WTC11 (cell line): ENCODE measurements around the gene TIGAR. TPM values are rescaled to one million over a fixed set of nuclear protein-coding genes. Genes with fewer than 3 reads are reported as not detected.

Experiments
- ATAC-seq: fragments of 200-7000 bp; cut with Tn5 transposase; 2 replicates; pipeline ENCODE4 v1.10.0; 2021; ENCODE audit warnings: mild to moderate bottlenecking, moderate library complexity
- CTCF ChIA-PET: fragments of 300-600 bp; sonication (Branson Sonifier 250); formaldehyde crosslinking; loops from one replicate; lab custom pipeline; 2021; ENCODE audit warnings: antibody characterized with exemption; lab: Charles Lee
- POLR2A ChIA-PET: fragments of 350-600 bp; sonication (Branson Sonifier 250); formaldehyde crosslinking; loops from one replicate; lab custom pipeline; 2021; ENCODE audit warnings: antibody characterized with exemption; lab: Charles Lee
- DNase-seq: peaks from one replicate; pipeline ENCODE4 v3.0.0; 2021; ENCODE audit warnings: low spot score
- H3K27ac Mint-ChIP-seq: 2 replicates; pipeline ENCODE4 v1.8.0; 2021; ENCODE audit warnings: mixed read lengths
- H3K27me3 Mint-ChIP-seq: 2 replicates; pipeline ENCODE4 v1.8.0; 2021; ENCODE audit warnings: low read depth, mild to moderate bottlenecking, moderate library complexity, mixed read lengths
- H3K36me3 Mint-ChIP-seq: 2 replicates; pipeline ENCODE4 v1.8.0; 2021; ENCODE audit warnings: mixed read lengths
- H3K4me1 Mint-ChIP-seq: 2 replicates; pipeline ENCODE4 v1.8.0; 2022; ENCODE audit warnings: mixed read lengths
- H3K4me3 Mint-ChIP-seq: 2 replicates; pipeline ENCODE4 v1.8.0; 2021; ENCODE audit warnings: mild to moderate bottlenecking, moderate library complexity, mixed read lengths
- H3K9me3 Mint-ChIP-seq: 2 replicates; pipeline ENCODE4 v1.8.0; 2021; ENCODE audit warnings: mixed read lengths
- AR ChIP-seq: fragments of 250-450 bp; sonication (Bioruptor Pico); IDR thresholded peaks from 2 replicates; pipeline ENCODE4 v1.9.0; 2021; ENCODE audit warnings: mild to moderate bottlenecking
- CREM ChIP-seq: sonication (generic); formaldehyde crosslinking; IDR thresholded peaks from 2 replicates; pipeline ENCODE4 v1.8.1; 2022; ENCODE audit warnings: mild to moderate bottlenecking, missing genetic modification reagents, moderate library complexity
- ERG ChIP-seq: fragments of 250-450 bp; sonication (Bioruptor Pico); IDR thresholded peaks from 2 replicates; pipeline ENCODE4 v1.8.0; 2021; ENCODE audit warnings: mild to moderate bottlenecking
- MAX ChIP-seq: sonication (generic); formaldehyde crosslinking; IDR thresholded peaks from 2 replicates; pipeline ENCODE4 v1.8.0; 2022; ENCODE audit warnings: mild to moderate bottlenecking, missing genetic modification reagents
- RORB ChIP-seq: fragments of 250-450 bp; sonication (Bioruptor Pico); IDR thresholded peaks from 2 replicates; pipeline ENCODE4 v1.9.0; 2021; ENCODE audit warnings: mild to moderate bottlenecking
- SOX15 ChIP-seq: fragments of 250-450 bp; sonication (Bioruptor Pico); IDR thresholded peaks from 2 replicates; pipeline ENCODE4 v1.9.0; 2021; ENCODE audit warnings: mild to moderate bottlenecking
- ZMAT4 ChIP-seq: fragments of 250-450 bp; sonication (Bioruptor Pico); IDR thresholded peaks from 2 replicates; pipeline ENCODE4 v1.9.0; 2021; ENCODE audit warnings: mild to moderate bottlenecking
- ZNF121 ChIP-seq: sonication (generic); formaldehyde crosslinking; IDR thresholded peaks from 2 replicates; pipeline ENCODE4 v1.8.0; 2023; ENCODE audit warnings: missing genetic modification reagents
- total RNA-seq: library from RNA; stranded (reverse); gene quantifications from 3 replicates; pipeline ENCODE4 v1.2.3, GENCODE V29; 2021
- TF ChIP-seq, protein P1 (sequence below): sonication (generic); formaldehyde crosslinking; conservative IDR thresholded peaks from 2 replicates; pipeline ENCODE4 v1.8.1; 2022; ENCODE audit warnings: mild to moderate bottlenecking, missing genetic modification reagents
- TF ChIP-seq, protein P2 (sequence below): sonication (generic); formaldehyde crosslinking; IDR thresholded peaks from 2 replicates; pipeline ENCODE4 v1.8.0; 2022; ENCODE audit warnings: mild to moderate bottlenecking, missing genetic modification reagents
- TF ChIP-seq, protein P3 (sequence below): sonication (generic); formaldehyde crosslinking; IDR thresholded peaks from 2 replicates; pipeline ENCODE4 v1.8.0; 2023; ENCODE audit warnings: mild to moderate bottlenecking, missing genetic modification reagents

TIGAR gene
- total RNA-seq, 1 experiment from 2014 or later, result 26.7 TPM

DNA sequence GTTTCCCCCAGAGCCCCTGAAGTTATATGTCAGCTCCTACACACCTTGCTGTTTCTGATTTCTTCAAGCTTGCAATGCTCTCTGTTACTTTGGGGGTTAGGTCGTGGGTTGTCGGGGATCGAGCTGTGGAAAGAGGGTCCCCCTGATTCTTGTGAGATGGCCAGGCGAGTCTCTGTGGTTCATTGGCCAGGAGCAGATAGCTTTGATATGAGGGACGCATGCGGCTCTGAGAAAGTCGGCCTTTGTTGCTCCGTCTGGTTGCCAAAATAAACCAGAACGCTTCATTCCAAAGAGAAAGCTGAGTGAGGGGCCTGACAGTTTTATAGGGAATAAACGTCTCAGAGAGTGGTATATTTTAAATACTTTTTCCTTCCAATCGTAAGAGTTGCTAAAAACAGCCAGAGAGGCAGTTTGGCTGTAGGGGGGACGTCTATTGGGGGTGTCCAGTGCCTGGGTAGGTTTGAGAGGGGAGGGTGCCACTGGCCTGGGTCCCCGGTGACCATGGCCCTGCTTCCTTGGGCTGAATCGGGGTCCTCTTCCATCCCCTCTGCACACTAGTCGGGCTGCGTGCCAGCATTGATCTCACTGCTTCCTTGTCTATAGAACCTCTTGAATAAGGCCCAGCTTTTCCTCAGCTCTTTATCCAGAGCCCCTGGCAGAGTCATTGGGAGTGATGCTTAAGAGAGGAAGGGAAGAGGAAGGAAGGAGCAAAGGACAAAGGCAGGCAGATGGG lies 28.5 kb upstream of the TIGAR start:
- TF ChIP-seq ERG (no peak), AR (CRISPR knock-in tag) (no peak), ZNF121 (no peak), MAX (CRISPR knock-in tag) (no peak)
- no peak for ATAC-seq
- Mint-ChIP-seq H3K4me3 (no peak overlapping the region), H3K36me3 (peaks cover 85% of the 10 kb centered on the region), H3K27ac (peak overlapping the region; percentile 39), H3K4me1 (peaks cover 51% of the 10 kb centered on the region), H3K27me3 (no peaks in the 10 kb centered on the region), H3K9me3 (no peaks in the 10 kb centered on the region)
- CTCF ChIA-PET, result interaction anchor here (1.0 to 1.9 kb wide), 2 partner anchors 10 to 16 kb away, joined by 4 read pairs; no protein-coding TSS in a partner anchor
- POLR2A ChIA-PET, result no interaction called here
- peak; percentile 4 for DNase-seq

- Mint-ChIP-seq H3K9me3 (no peaks in the 10 kb centered on the region), H3K4me1 (peaks cover 45% of the 10 kb centered on the region), H3K27me3 (no peaks in the 10 kb centered on the region), H3K4me3 (no peak overlapping the region), H3K27ac (peak overlapping the region; percentile 96), H3K36me3 (peaks cover 85% of the 10 kb centered on the region)
- TF ChIP-seq ZMAT4 (CRISPR knock-in tag), result no peak
- TF ChIP-seq, protein P1, sequence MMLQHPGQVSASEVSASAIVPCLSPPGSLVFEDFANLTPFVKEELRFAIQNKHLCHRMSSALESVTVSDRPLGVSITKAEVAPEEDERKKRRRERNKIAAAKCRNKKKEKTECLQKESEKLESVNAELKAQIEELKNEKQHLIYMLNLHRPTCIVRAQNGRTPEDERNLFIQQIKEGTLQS (CRISPR knock-in tag), result no peak
- no peak for TF ChIP-seq SOX15 (CRISPR knock-in tag)
- TF ChIP-seq, protein P2, sequence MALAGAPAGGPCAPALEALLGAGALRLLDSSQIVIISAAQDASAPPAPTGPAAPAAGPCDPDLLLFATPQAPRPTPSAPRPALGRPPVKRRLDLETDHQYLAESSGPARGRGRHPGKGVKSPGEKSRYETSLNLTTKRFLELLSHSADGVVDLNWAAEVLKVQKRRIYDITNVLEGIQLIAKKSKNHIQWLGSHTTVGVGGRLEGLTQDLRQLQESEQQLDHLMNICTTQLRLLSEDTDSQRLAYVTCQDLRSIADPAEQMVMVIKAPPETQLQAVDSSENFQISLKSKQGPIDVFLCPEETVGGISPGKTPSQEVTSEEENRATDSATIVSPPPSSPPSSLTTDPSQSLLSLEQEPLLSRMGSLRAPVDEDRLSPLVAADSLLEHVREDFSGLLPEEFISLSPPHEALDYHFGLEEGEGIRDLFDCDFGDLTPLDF (CRISPR knock-in tag), result 0 out of 2 replicates have a peak, but pooled peaks have one; percentile 29
- no peak for TF ChIP-seq RORB (CRISPR knock-in tag)
- TF ChIP-seq CREM, result no peak
- TF ChIP-seq, protein P3, sequence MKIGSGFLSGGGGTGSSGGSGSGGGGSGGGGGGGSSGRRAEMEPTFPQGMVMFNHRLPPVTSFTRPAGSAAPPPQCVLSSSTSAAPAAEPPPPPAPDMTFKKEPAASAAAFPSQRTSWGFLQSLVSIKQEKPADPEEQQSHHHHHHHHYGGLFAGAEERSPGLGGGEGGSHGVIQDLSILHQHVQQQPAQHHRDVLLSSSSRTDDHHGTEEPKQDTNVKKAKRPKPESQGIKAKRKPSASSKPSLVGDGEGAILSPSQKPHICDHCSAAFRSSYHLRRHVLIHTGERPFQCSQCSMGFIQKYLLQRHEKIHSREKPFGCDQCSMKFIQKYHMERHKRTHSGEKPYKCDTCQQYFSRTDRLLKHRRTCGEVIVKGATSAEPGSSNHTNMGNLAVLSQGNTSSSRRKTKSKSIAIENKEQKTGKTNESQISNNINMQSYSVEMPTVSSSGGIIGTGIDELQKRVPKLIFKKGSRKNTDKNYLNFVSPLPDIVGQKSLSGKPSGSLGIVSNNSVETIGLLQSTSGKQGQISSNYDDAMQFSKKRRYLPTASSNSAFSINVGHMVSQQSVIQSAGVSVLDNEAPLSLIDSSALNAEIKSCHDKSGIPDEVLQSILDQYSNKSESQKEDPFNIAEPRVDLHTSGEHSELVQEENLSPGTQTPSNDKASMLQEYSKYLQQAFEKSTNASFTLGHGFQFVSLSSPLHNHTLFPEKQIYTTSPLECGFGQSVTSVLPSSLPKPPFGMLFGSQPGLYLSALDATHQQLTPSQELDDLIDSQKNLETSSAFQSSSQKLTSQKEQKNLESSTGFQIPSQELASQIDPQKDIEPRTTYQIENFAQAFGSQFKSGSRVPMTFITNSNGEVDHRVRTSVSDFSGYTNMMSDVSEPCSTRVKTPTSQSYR (CRISPR knock-in tag), result no peak
- ATAC-seq (no peak), DNase-seq (peak; percentile 1)
- CTCF ChIA-PET, result interaction anchor here (0.8 to 1.2 kb wide), 2 partner anchors 15 to 18 kb away, joined by 4 to 12 read pairs; no protein-coding TSS in a partner anchor
- POLR2A ChIA-PET, result interaction anchor here (0.5 to 1.2 kb wide), 4 partner anchors 10 to 262 kb away, joined by 3 to 6 read pairs (median 6); no protein-coding TSS in a partner anchor
Observed at GRCh38 chr12:4293299-4293965, 27.6 kb upstream of the TIGAR start.
